ENCODE data around the gene SYCP2L.

- TF ChIP-seq ZNF114 (CRISPR knock-in tag; IDR thresholded peaks at IDR 0.05) (no peak), CTCF (conservative IDR thresholded peaks at IDR 0.05; ENCODE audit: low read depth in 2 of 2) (no peak), EZH2 (IDR thresholded peaks at IDR 0.05; ENCODE audit: low read depth, unreplicated experiment) (no peak), ETS1 (IDR thresholded peaks at IDR 0.05) (no peak)
Observed at GRCh38 chr6:11007715-11008608, 121.1 kb downstream of the SYCP2L start.
